ENCODE measurements around the gene TTBK1.

Gene TTBK1

GRCh38 chr6:43247114-43247999, 4.1 kb downstream of the TTBK1 start:
- Histone ChIP-seq H3K9ac (ENCODE audit: low read length) (peak overlapping the region; percentile 49), H3K9me3 (ENCODE audit: control insufficient read depth, low read length) (no peaks in the 10 kb centered on the region), H3K36me3 (ENCODE audit: control insufficient read depth, insufficient read depth, low read length) (no peaks in the 10 kb centered on the region), H3K4me1 (ENCODE audit: control insufficient read depth, insufficient read depth, low read length) (peaks cover 4% of the 10 kb centered on the region), H3K4me3 (ENCODE audit: low read length) (peak overlapping the region; percentile 76), H3K27me3 (ENCODE audit: control insufficient read depth, insufficient read depth, low read length) (peaks cover 51% of the 10 kb centered on the region)

- no peaks in the 10 kb centered on the region for H3K36me3 ChIP-seq (ENCODE audit: control insufficient read depth, insufficient read depth, low read length)
- no peaks in the 10 kb centered on the region for H3K9me3 ChIP-seq (ENCODE audit: control insufficient read depth, low read length)
- H3K9ac ChIP-seq (ENCODE audit: low read length), result no peak overlapping the region
- peaks cover 51% of the 10 kb centered on the region for H3K27me3 ChIP-seq (ENCODE audit: control insufficient read depth, insufficient read depth, low read length)
- H3K4me1 ChIP-seq (ENCODE audit: control insufficient read depth, insufficient read depth, low read length), result peaks cover 4% of the 10 kb centered on the region
- H3K4me3 ChIP-seq (ENCODE audit: low read length), result no peak overlapping the region
Observed at GRCh38 chr6:43248101-43248500, 4.8 kb downstream of the TTBK1 start.

GRCh38 chr6:43248791-43249190, 5.5 kb downstream of the TTBK1 start:
- peaks cover 4% of the 10 kb centered on the region for H3K4me1 ChIP-seq (ENCODE audit: control insufficient read depth, insufficient read depth, low read length)
- no peak overlapping the region for H3K9ac ChIP-seq (ENCODE audit: low read length)
- peaks cover 49% of the 10 kb centered on the region for H3K27me3 ChIP-seq (ENCODE audit: control insufficient read depth, insufficient read depth, low read length)
- H3K4me3 ChIP-seq (ENCODE audit: low read length), result no peak overlapping the region
- no peaks in the 10 kb centered on the region for H3K36me3 ChIP-seq (ENCODE audit: control insufficient read depth, insufficient read depth, low read length)
- no peaks in the 10 kb centered on the region for H3K9me3 ChIP-seq (ENCODE audit: control insufficient read depth, low read length)

- Histone ChIP-seq H3K27me3 (ENCODE audit: control insufficient read depth, insufficient read depth, low read length) (peaks cover 34% of the 10 kb centered on the region), H3K9me3 (ENCODE audit: control insufficient read depth, low read length) (no peaks in the 10 kb centered on the region), H3K4me3 (ENCODE audit: low read length) (no peak overlapping the region), H3K9ac (ENCODE audit: low read length) (no peak overlapping the region), H3K36me3 (ENCODE audit: control insufficient read depth, insufficient read depth, low read length) (no peaks in the 10 kb centered on the region), H3K4me1 (ENCODE audit: control insufficient read depth, insufficient read depth, low read length) (peaks cover 4% of the 10 kb centered on the region)
Observed at GRCh38 chr6:43250992-43251373, 7.7 kb downstream of the TTBK1 start.

- Histone ChIP-seq H3K9me3 (ENCODE audit: control insufficient read depth, low read length) (no peaks in the 10 kb centered on the region), H3K9ac (ENCODE audit: low read length) (no peak overlapping the region), H3K27me3 (ENCODE audit: control insufficient read depth, insufficient read depth, low read length) (peaks cover 34% of the 10 kb centered on the region), H3K4me1 (ENCODE audit: control insufficient read depth, insufficient read depth, low read length) (no peaks in the 10 kb centered on the region), H3K4me3 (ENCODE audit: low read length) (no peak overlapping the region), H3K36me3 (ENCODE audit: control insufficient read depth, insufficient read depth, low read length) (no peaks in the 10 kb centered on the region)
Observed at GRCh38 chr6:43253401-43253800, 10.1 kb downstream of the TTBK1 start.

GRCh38 chr6:43254138-43254817, 11.0 kb downstream of the TTBK1 start:
- Histone ChIP-seq H3K9me3 (ENCODE audit: control insufficient read depth, low read length) (no peaks in the 10 kb centered on the region), H3K4me3 (ENCODE audit: low read length) (no peak overlapping the region), H3K4me1 (ENCODE audit: control insufficient read depth, insufficient read depth, low read length) (no peaks in the 10 kb centered on the region), H3K36me3 (ENCODE audit: control insufficient read depth, insufficient read depth, low read length) (no peaks in the 10 kb centered on the region), H3K27me3 (ENCODE audit: control insufficient read depth, insufficient read depth, low read length) (peaks cover 34% of the 10 kb centered on the region), H3K9ac (ENCODE audit: low read length) (no peak overlapping the region)

- Histone ChIP-seq H3K9ac (ENCODE audit: low read length) (no peak overlapping the region), H3K4me3 (ENCODE audit: low read length) (no peak overlapping the region), H3K9me3 (ENCODE audit: control insufficient read depth, low read length) (no peaks in the 10 kb centered on the region), H3K36me3 (ENCODE audit: control insufficient read depth, insufficient read depth, low read length) (no peaks in the 10 kb centered on the region), H3K27me3 (ENCODE audit: control insufficient read depth, insufficient read depth, low read length) (peaks cover 34% of the 10 kb centered on the region), H3K4me1 (ENCODE audit: control insufficient read depth, insufficient read depth, low read length) (no peaks in the 10 kb centered on the region)
Observed at GRCh38 chr6:43254846-43255245, 11.6 kb downstream of the TTBK1 start.

- Histone ChIP-seq H3K9me3 (ENCODE audit: control insufficient read depth, low read length) (no peaks in the 10 kb centered on the region), H3K36me3 (ENCODE audit: control insufficient read depth, insufficient read depth, low read length) (no peaks in the 10 kb centered on the region), H3K27me3 (ENCODE audit: control insufficient read depth, insufficient read depth, low read length) (peaks cover 33% of the 10 kb centered on the region), H3K9ac (ENCODE audit: low read length) (no peak overlapping the region), H3K4me3 (ENCODE audit: low read length) (no peak overlapping the region), H3K4me1 (ENCODE audit: control insufficient read depth, insufficient read depth, low read length) (no peaks in the 10 kb centered on the region)
Observed at GRCh38 chr6:43255408-43256054, 12.2 kb downstream of the TTBK1 start.

- Histone ChIP-seq H3K36me3 (ENCODE audit: control insufficient read depth, insufficient read depth, low read length) (no peaks in the 10 kb centered on the region), H3K9me3 (ENCODE audit: control insufficient read depth, low read length) (no peaks in the 10 kb centered on the region), H3K4me1 (ENCODE audit: control insufficient read depth, insufficient read depth, low read length) (peaks cover under 1% of the 10 kb centered on the region), H3K27me3 (ENCODE audit: control insufficient read depth, insufficient read depth, low read length) (peaks cover 20% of the 10 kb centered on the region), H3K4me3 (ENCODE audit: low read length) (no peak overlapping the region), H3K9ac (ENCODE audit: low read length) (no peak overlapping the region)
Observed at GRCh38 chr6:43256670-43257366, 13.5 kb downstream of the TTBK1 start.

GRCh38 chr6:43257367-43258145, 14.3 kb downstream of the TTBK1 start:
- no peak overlapping the region for H3K4me3 ChIP-seq (ENCODE audit: low read length)
- H3K4me1 ChIP-seq (ENCODE audit: control insufficient read depth, insufficient read depth, low read length), result peaks cover 3% of the 10 kb centered on the region
- H3K9me3 ChIP-seq (ENCODE audit: control insufficient read depth, low read length), result no peaks in the 10 kb centered on the region
- peaks cover 14% of the 10 kb centered on the region for H3K27me3 ChIP-seq (ENCODE audit: control insufficient read depth, insufficient read depth, low read length)
- no peaks in the 10 kb centered on the region for H3K36me3 ChIP-seq (ENCODE audit: control insufficient read depth, insufficient read depth, low read length)
- no peak overlapping the region for H3K9ac ChIP-seq (ENCODE audit: low read length)

- Histone ChIP-seq H3K4me3 (ENCODE audit: low read length) (no peak overlapping the region), H3K27me3 (ENCODE audit: control insufficient read depth, insufficient read depth, low read length) (peaks cover 7% of the 10 kb centered on the region), H3K36me3 (ENCODE audit: control insufficient read depth, insufficient read depth, low read length) (no peaks in the 10 kb centered on the region), H3K9me3 (ENCODE audit: control insufficient read depth, low read length) (no peaks in the 10 kb centered on the region), H3K9ac (ENCODE audit: low read length) (no peak overlapping the region), H3K4me1 (ENCODE audit: control insufficient read depth, insufficient read depth, low read length) (peaks cover 3% of the 10 kb centered on the region)
Observed at GRCh38 chr6:43258180-43258579, 14.9 kb downstream of the TTBK1 start.
